Heart left ventricle (tissue), 16 donors: ENCODE measurements around the gene CTPS2. TPM values are rescaled to one million over a fixed set of nuclear protein-coding genes. Genes with fewer than 3 reads are reported as not detected.

Experiments
- ATAC-seq, 4 donors: fragments of 200-7000 bp; cut with Tn5 transposase; one replicate each; pipeline ENCODE4 v1.9.1; 2020 to 2022; ENCODE audit warnings: moderate library complexity in 4 of 4, mild to moderate bottlenecking in 3 of 4, moderate number of reproducible peaks in 1 of 4
- DNase-seq, 5 donors: peaks; one replicate each; pipeline ENCODE4 v3.0.0-alpha.2; 2020
- H3K27ac ChIP-seq, 12 donors: fragments of 200-600 bp; sonication (generic) in 4 of 12; one replicate each; pipeline versions ENCODE4 v1.5.0 to v1.8.0; 2016 to 2022; ENCODE audit warnings: mild to moderate bottlenecking in 2 of 12
- H3K27me3 ChIP-seq, 9 donors: fragments of 200-600 bp; sonication (generic) in 2 of 9; one replicate each; pipeline versions ENCODE4 v1.5.1 to v1.8.0; 2016 to 2022; ENCODE audit warnings: mild to moderate bottlenecking in 3 of 9
- H3K36me3 ChIP-seq, 9 donors: fragments of 200-600 bp; sonication (generic) in 2 of 9; one replicate each; pipeline versions ENCODE4 v1.5.0 to v1.8.0; 2018 to 2022; ENCODE audit warnings: mild to moderate bottlenecking in 2 of 9
- H3K4me1 ChIP-seq, 12 donors: fragments of 200-600 bp; sonication (generic) in 4 of 12; one replicate each; pipeline versions ENCODE4 v1.5.0 to v1.8.0; 2016 to 2022; ENCODE audit warnings: mild to moderate bottlenecking in 3 of 12
- H3K4me3 ChIP-seq, 12 donors: fragments of 200-600 bp; sonication (generic) in 4 of 12; one replicate each; pipeline versions ENCODE4 v1.5.0 to v1.8.0; 2017 to 2022; ENCODE audit warnings: mild to moderate bottlenecking in 9 of 12, moderate library complexity in 4 of 12
- H3K9me3 ChIP-seq, 12 donors: fragments of 200-600 bp; sonication (generic) in 4 of 12; one replicate each; pipeline versions ENCODE4 v1.5.0 to v1.8.0; 2016 to 2022; ENCODE audit warnings: mild to moderate bottlenecking in 1 of 12
- CTCF ChIP-seq, 12 donors: fragments of 200-600 bp; sonication (generic) in 4 of 12; IDR thresholded peaks; one replicate each; pipeline versions ENCODE4 v1.5.0 to v1.8.0; 2018 to 2022; ENCODE audit warnings: antibody characterized with exemption in 12 of 12, mild to moderate bottlenecking in 5 of 12
- POLR2A ChIP-seq, 2 donors: fragments of 450-650 bp; IDR thresholded peaks; one replicate each; pipeline ENCODE4 v1.6.1; 2017; ENCODE audit warnings: antibody characterized with exemption in 2 of 2, mild to moderate bottlenecking in 2 of 2, moderate library complexity in 2 of 2
- WGBS, 4 donors: extraction: QIAGEN DNeasy Blood & Tissue Kit in 2 of 4; methylation state at CpG; one replicate each; pipeline versions ENCODE4 v1.1.5 to v1.1.7; 2013 to 2018; 5-methylcytosine and 5-hydroxymethylcytosine counted together
- intact Hi-C, 10 donors: fragments of 100-400 bp; cut with DNase I; formaldehyde crosslinking; loops; one replicate each; pipeline versions ENCODE4 v1.11.1 to v1.14.2; 2022
- polyA plus RNA-seq, 2 donors: library from polyadenylated mRNA; stranded (reverse); fragments of 200-250 nt; gene quantifications; one replicate each; pipeline ENCODE4 v1.2.3, GENCODE V29; 2013
- total RNA-seq, 9 donors: library from RNA; depleted of rRNA in 2 of 9; stranded (reverse); fragments of >200 nt in 2 of 9; fragmentation: NEBNext Ultra II Directional in 3 of 9; extraction: Animal tissue kit (Norgen Biotek cat#: 25700) in 3 of 9; gene quantifications; one replicate each; pipeline versions ENCODE4 v1.1.0 to v1.2.4, GENCODE V29; 2016 to 2023
- donor health status: ischemic (EF 13 %, LVEDD 7.1; RV severe dilation, severe dysfunction).
- donor health status: healthy with polysubstance abuse.
- donor health status: DM: no; HTN: yes; CAD: no.
- donor health status: DM: no; HTN: no; CAD: no.
- donor health status: ischemic (EF 25% LVEDD 6.9; RV normal size, moderate dysfunction).
- donor health status: ischemic (EF 25% LVEDD 5.7; RV mildly dilated, moderate dysfunction).
- donor health status: healthy.
- donor health status: DM: yes; HTN: yes; CAD: no.
- donor health status: ischemic (EF 35%, LVEDD 5.7; RV mildly dilated, moderate dysfunction).
- donor health status: nonischemic (EF 11% LVEDD 7.7; RV severe dilation, severe dysfunction).
- donor health status: DM: yes; HTN: yes; CAD: no.
- donor health status: PGD.
- donor health status: ischemic (EF 29% LVEDD 5.4; RV normal size, mild dysfunction).
- donor health status: nonischemic (EF 23%, LVEDD 6.1; RV moderate dilation, normal function).

CTPS2 gene
- total and polyA plus RNA-seq, 11 donors = 3.1 to 8.3 (median 4.8) TPM

GRCh38 chrX:16743604-16744325, 31.3 kb upstream of the CTPS2 start:
- no peak for ATAC-seq
- no peaks in the 10 kb centered on the region for H3K9me3 ChIP-seq
- 94 to 95% (median 95%) methylated on average over 11 to 12 of the region's 12 CpGs for WGBS, 4 donors
- peaks cover 0 to 76% (median 66%) of the 10 kb centered on the region in 9 donors for H3K36me3 ChIP-seq
- no peak for DNase-seq
- no peaks in the 10 kb centered on the region for H3K4me1 ChIP-seq
- TF ChIP-seq CTCF (IDR thresholded peaks at IDR 0.05) (no peak), POLR2A (IDR thresholded peaks at IDR 0.05) (no peak)
- H3K27me3 ChIP-seq = no peaks in the 10 kb centered on the region
- intact Hi-C loops = no loop called here
- H3K4me3 ChIP-seq = no peak overlapping the region
- no peak overlapping the region for H3K27ac ChIP-seq

GRCh38 chrX:16739574-16739973, 27.1 kb upstream of the CTPS2 start:
- Histone ChIP-seq H3K4me1 (no peaks in the 10 kb centered on the region), H3K36me3 (peaks cover 0 to 80% (median 58%) of the 10 kb centered on the region in 9 donors), H3K4me3 (no peak overlapping the region), H3K9me3 (no peaks in the 10 kb centered on the region), H3K27me3 (no peaks in the 10 kb centered on the region), H3K27ac (no peak overlapping the region)
- ATAC-seq (no peak), DNase-seq (no peak)
- 70 to 82% (median 74%) methylated on average over 6 of the region's 6 CpGs for WGBS, 4 donors
- TF ChIP-seq CTCF (IDR thresholded peaks at IDR 0.05) = no peak
- no peak for TF ChIP-seq POLR2A (IDR thresholded peaks at IDR 0.05)
- intact Hi-C loops = no loop called here

GRCh38 chrX:16737024-16737423, 24.6 kb upstream of the CTPS2 start:
- no peak for DNase-seq
- no peaks in the 10 kb centered on the region for H3K27me3 ChIP-seq
- ATAC-seq = no peak
- no peaks in the 10 kb centered on the region for H3K9me3 ChIP-seq
- no peak for TF ChIP-seq CTCF (IDR thresholded peaks at IDR 0.05)
- TF ChIP-seq POLR2A (IDR thresholded peaks at IDR 0.05) = no peak
- H3K36me3 ChIP-seq = peaks cover 0 to 56% (median 38%) of the 10 kb centered on the region in 9 donors
- 89 to 97% (median 97%) methylated on average over 5 of the region's 5 CpGs for WGBS, 4 donors
- intact Hi-C loops = no loop called here
- H3K4me3 ChIP-seq = no peak overlapping the region
- H3K4me1 ChIP-seq = no peaks in the 10 kb centered on the region
- H3K27ac ChIP-seq = no peak overlapping the region

- H3K4me1 ChIP-seq = peaks cover 0 to under 1% (median 0%) of the 10 kb centered on the region in 12 donors
- H3K9me3 ChIP-seq = no peaks in the 10 kb centered on the region
- ATAC-seq (no peak), DNase-seq (no peak)
- H3K36me3 ChIP-seq = peaks cover 0 to 30% (median 26%) of the 10 kb centered on the region in 9 donors
- no peak overlapping the region for H3K4me3 ChIP-seq
- no peak overlapping the region for H3K27ac ChIP-seq
- H3K27me3 ChIP-seq = no peaks in the 10 kb centered on the region
- intact Hi-C loops = no loop called here
- TF ChIP-seq POLR2A (IDR thresholded peaks at IDR 0.05) (no peak), CTCF (IDR thresholded peaks at IDR 0.05) (no peak)
Measured at GRCh38 chrX:16733013-16733412, 20.5 kb upstream of the CTPS2 start.
